Fibroblast of lung (primary cell): ENCODE data around the gene CALCOCO2. TPM values are rescaled to one million over a fixed set of nuclear protein-coding genes. Genes with fewer than 3 reads are reported as not detected.

Experiments
- DNase-seq, 2 donors: peaks; one replicate each; pipeline versions ENCODE4 v3.0.0 to v3.0.0-alpha.2; 2010; ENCODE audit warnings: low read depth in 2 of 2
- H2AFZ ChIP-seq: 2 replicates; pipeline ENCODE4 v1.5.1; 2012; ENCODE audit warnings: low read length, control low read depth, inconsistent platforms
- H3K27ac ChIP-seq: 2 replicates; pipeline ENCODE4 v1.5.1; 2011; ENCODE audit warnings: low read length, control low read depth; ENCODE audit not compliant: insufficient read depth
- H3K27me3 ChIP-seq: 2 replicates; pipeline ENCODE4 v1.5.1; 2011; ENCODE audit warnings: mild to moderate bottlenecking, low read length; ENCODE audit not compliant: control insufficient read depth, insufficient read depth
- H3K36me3 ChIP-seq: 2 replicates; pipeline ENCODE4 v1.5.1; 2011; ENCODE audit warnings: low read length; ENCODE audit not compliant: control insufficient read depth, insufficient read depth
- H3K4me1 ChIP-seq: 2 replicates; pipeline ENCODE4 v1.5.1; 2011; ENCODE audit warnings: low read length; ENCODE audit not compliant: control insufficient read depth, insufficient read depth; ENCODE audit errors: extremely low read depth
- H3K4me2 ChIP-seq: 2 replicates; pipeline ENCODE4 v1.5.1; 2011; ENCODE audit warnings: low read length, control low read depth; ENCODE audit not compliant: insufficient read depth; ENCODE audit errors: extremely low read depth
- H3K4me3 ChIP-seq, 4 experiments: fragments of 200-600 bp in 1 of 4; sonication (generic) in 1 of 4; replicated peaks in 1 of 4; 2 replicates each; pipeline ENCODE4 v1.5.1; 2011 to 2016; ENCODE audit warnings: low read length in 4 of 4, low read depth in 3 of 4, mild to moderate bottlenecking in 3 of 4, control low read depth in 2 of 4, inconsistent platforms in 1 of 4, mixed read lengths in 1 of 4; ENCODE audit not compliant: insufficient read depth in 1 of 4; ENCODE audit errors: control extremely low read depth in 1 of 4
- H3K79me2 ChIP-seq: 2 replicates; pipeline ENCODE4 v1.5.1; 2012; ENCODE audit warnings: mild to moderate bottlenecking, low read length, inconsistent platforms; ENCODE audit not compliant: control insufficient read depth, insufficient read depth
- H3K9ac ChIP-seq: 2 replicates; pipeline ENCODE4 v1.5.1; 2011; ENCODE audit warnings: mild to moderate bottlenecking, low read length, control low read depth; ENCODE audit not compliant: insufficient read depth
- H3K9me3 ChIP-seq: 2 replicates; pipeline ENCODE4 v1.5.1; 2012; ENCODE audit warnings: low read depth, low read length; ENCODE audit not compliant: control insufficient read depth, insufficient read depth
- H4K20me1 ChIP-seq: 2 replicates; pipeline ENCODE4 v1.5.1; 2011; ENCODE audit warnings: low read length; ENCODE audit not compliant: control insufficient read depth, insufficient read depth; ENCODE audit errors: extremely low read depth
- EZH2 ChIP-seq: IDR thresholded peaks from 2 replicates; pipeline ENCODE4 v1.5.1; 2012; ENCODE audit warnings: low read length, control low read depth, mild to moderate bottlenecking; ENCODE audit errors: missing control alignments
- polyA plus RNA-seq, 2 donors: library from polyadenylated mRNA; depleted of rRNA in 1 of 2; stranded (reverse) in 1 of 2; unstranded in 1 of 2; fragments of >200 nt; gene quantifications; 2 replicates each; pipeline ENCODE4 v1.2.1, GENCODE V29; 2011 to 2012; ENCODE audit warnings: missing spikeins in 1 of 2
- total RNA-seq: library from RNA; depleted of rRNA; stranded (reverse); fragments of >200 nt; gene quantifications from 2 replicates; pipeline ENCODE4 v1.2.1, GENCODE V29; 2014
- TF ChIP-seq, protein P1 (sequence below), 2 donors: IDR thresholded peaks in 1 of 2; conservative IDR thresholded peaks in 1 of 2; 1 replicate in 1 of 2; 2 replicates in 1 of 2; pipeline ENCODE4 v1.5.1; 2011 to 2012; ENCODE audit warnings: low read length in 2 of 2, control low read depth in 1 of 2, inconsistent platforms in 1 of 2, low read depth in 1 of 2, mild to moderate bottlenecking in 1 of 2

CALCOCO2 gene
- total and polyA plus RNA-seq, 2 donors (not counting 1 experiment from before 2014, with no cell fraction given): 65.1 to 164 TPM

DNA sequence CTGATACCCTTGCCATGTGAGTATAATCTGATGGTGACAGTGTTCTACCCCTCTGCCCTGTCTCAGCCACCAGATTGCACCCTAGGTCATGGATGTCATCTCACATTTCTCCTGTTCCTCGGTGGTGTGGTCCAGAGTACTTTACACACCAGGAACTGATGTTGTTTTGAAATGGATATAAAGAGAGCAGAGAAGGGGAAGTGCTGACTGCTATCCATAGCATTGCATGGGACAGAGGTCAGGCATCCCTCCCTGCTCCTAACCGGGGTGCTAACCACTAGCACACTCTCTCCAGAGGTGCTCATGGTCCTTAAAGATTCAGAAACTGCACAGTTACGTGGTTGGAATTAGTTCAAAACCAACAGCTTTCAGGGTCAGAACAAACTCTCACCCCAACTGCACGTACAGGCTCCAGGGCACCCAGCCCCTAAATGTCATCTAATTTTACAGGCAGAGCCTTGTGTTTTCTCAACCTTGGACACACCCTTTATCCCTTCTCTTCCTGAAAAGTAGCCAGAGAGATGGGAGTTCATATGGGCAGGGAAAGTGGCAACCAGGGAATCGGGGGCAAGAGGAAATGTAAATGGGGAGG is 30.1 kb upstream of the CALCOCO2 start:
- Histone ChIP-seq H3K9me3 (no peaks in the 10 kb centered on the region), H2AFZ (no peak overlapping the region)

DNA sequence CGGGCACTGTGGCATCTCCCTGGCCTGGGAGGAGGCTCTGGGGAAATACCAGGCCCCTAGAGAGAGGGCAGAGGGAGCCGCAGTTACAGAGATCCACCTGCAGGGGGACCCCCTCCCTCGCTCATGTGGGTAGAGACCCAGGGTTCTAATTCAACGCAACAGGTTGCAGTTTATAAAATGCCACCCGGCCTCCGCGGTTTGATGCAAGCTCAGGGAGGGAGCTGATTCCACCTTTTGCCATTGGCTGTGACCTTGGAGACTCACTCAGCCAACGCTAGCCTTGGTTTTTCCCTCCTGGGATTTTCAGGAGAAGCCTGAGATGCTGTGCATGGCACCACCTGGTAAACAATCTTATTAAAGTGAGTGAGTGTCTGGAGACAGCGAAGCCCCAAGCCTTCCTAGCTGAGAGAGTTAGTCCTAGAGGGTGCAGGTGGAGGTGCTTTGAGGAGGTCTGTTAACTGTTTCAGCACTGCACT is 25.9 kb upstream of the CALCOCO2 start:
- Histone ChIP-seq H4K20me1 (no peaks in the 10 kb centered on the region), H3K9ac (no peak overlapping the region), H3K27ac (no peak overlapping the region), H2AFZ (no peak overlapping the region), H3K36me3 (no peaks in the 10 kb centered on the region), H3K4me3 (no peak overlapping the region), H3K4me1 (no peaks in the 10 kb centered on the region), H3K79me2 (no peaks in the 10 kb centered on the region), H3K27me3 (peaks cover 5% of the 10 kb centered on the region), H3K4me2 (peak overlapping the region; percentile 41), H3K9me3 (no peaks in the 10 kb centered on the region)
- DNase-seq: peak; percentile 14 to 52
- TF ChIP-seq EZH2: no peak
- TF ChIP-seq, protein P1, sequence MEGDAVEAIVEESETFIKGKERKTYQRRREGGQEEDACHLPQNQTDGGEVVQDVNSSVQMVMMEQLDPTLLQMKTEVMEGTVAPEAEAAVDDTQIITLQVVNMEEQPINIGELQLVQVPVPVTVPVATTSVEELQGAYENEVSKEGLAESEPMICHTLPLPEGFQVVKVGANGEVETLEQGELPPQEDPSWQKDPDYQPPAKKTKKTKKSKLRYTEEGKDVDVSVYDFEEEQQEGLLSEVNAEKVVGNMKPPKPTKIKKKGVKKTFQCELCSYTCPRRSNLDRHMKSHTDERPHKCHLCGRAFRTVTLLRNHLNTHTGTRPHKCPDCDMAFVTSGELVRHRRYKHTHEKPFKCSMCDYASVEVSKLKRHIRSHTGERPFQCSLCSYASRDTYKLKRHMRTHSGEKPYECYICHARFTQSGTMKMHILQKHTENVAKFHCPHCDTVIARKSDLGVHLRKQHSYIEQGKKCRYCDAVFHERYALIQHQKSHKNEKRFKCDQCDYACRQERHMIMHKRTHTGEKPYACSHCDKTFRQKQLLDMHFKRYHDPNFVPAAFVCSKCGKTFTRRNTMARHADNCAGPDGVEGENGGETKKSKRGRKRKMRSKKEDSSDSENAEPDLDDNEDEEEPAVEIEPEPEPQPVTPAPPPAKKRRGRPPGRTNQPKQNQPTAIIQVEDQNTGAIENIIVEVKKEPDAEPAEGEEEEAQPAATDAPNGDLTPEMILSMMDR (conservative IDR thresholded peaks at IDR 0.05 in 1 of 2, IDR thresholded peaks at IDR 0.05 in 1 of 2; ENCODE audit: low read depth in 1 of 2, low read length in 2 of 2): peak; percentile 95 to 96

More for the DNA sequence above, 30.1 kb upstream of the CALCOCO2 start:
- DNase-seq: no peak
- TF ChIP-seq EZH2: no peak
- TF ChIP-seq, protein P1 (conservative IDR thresholded peaks at IDR 0.05 in 1 of 2, IDR thresholded peaks at IDR 0.05 in 1 of 2; ENCODE audit: low read depth in 1 of 2, low read length in 2 of 2): no peak
- Histone ChIP-seq H3K79me2 (no peaks in the 10 kb centered on the region), H3K27me3 (no peaks in the 10 kb centered on the region), H4K20me1 (no peaks in the 10 kb centered on the region), H3K9ac (no peak overlapping the region), H3K36me3 (no peaks in the 10 kb centered on the region), H3K27ac (no peak overlapping the region), H3K4me1 (no peaks in the 10 kb centered on the region), H3K4me2 (no peak overlapping the region), H3K4me3 (no peak overlapping the region)

DNA sequence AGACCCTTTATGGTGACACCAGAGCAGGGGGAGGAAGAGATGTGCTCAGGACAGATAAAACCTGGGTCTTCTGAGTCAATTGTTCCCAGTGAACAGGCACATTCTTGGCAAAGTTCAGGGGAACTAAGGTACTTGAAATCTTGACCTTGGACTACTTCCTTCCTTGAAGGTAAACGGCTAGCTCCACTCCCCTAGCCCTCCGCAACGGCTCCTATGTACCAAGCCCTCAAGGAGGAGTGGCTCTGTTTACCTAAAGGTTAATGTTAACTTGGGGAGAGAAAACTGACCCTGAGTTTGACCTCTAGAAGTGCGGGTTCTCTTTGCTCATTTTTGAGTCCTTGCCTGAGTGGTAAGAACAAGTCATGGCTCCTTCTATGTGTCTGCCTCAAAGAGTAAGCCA is 21.7 kb upstream of the CALCOCO2 start:
- no peaks in the 10 kb centered on the region for H3K79me2 ChIP-seq
- H3K27ac ChIP-seq: no peak overlapping the region
- no peak overlapping the region for H3K4me3 ChIP-seq
- peaks cover 10% of the 10 kb centered on the region for H3K27me3 ChIP-seq
- no peak for DNase-seq
- H4K20me1 ChIP-seq: no peaks in the 10 kb centered on the region
- H3K9me3 ChIP-seq: no peaks in the 10 kb centered on the region
- TF ChIP-seq, protein P1 (conservative IDR thresholded peaks at IDR 0.05 in 1 of 2, IDR thresholded peaks at IDR 0.05 in 1 of 2; ENCODE audit: low read depth in 1 of 2, low read length in 2 of 2): no peak
- TF ChIP-seq EZH2: no peak
- H3K36me3 ChIP-seq: no peaks in the 10 kb centered on the region
- no peak overlapping the region for H2AFZ ChIP-seq
- H3K4me2 ChIP-seq: no peak overlapping the region
- no peak overlapping the region for H3K9ac ChIP-seq
- H3K4me1 ChIP-seq: no peaks in the 10 kb centered on the region
